ENCODE measurements around the gene RPIA. TPM values are rescaled to one million over a fixed set of nuclear protein-coding genes. Genes with fewer than 3 reads are reported as not detected.
"Not testable (repeated sequence)": the region's sequence is repeated elsewhere in the genome, so short reads cannot be mapped to it uniquely, and the experiment has no call there.

RPIA gene
- total RNA-seq, 1 donor from 2014 or later: 43.9 TPM

DNA sequence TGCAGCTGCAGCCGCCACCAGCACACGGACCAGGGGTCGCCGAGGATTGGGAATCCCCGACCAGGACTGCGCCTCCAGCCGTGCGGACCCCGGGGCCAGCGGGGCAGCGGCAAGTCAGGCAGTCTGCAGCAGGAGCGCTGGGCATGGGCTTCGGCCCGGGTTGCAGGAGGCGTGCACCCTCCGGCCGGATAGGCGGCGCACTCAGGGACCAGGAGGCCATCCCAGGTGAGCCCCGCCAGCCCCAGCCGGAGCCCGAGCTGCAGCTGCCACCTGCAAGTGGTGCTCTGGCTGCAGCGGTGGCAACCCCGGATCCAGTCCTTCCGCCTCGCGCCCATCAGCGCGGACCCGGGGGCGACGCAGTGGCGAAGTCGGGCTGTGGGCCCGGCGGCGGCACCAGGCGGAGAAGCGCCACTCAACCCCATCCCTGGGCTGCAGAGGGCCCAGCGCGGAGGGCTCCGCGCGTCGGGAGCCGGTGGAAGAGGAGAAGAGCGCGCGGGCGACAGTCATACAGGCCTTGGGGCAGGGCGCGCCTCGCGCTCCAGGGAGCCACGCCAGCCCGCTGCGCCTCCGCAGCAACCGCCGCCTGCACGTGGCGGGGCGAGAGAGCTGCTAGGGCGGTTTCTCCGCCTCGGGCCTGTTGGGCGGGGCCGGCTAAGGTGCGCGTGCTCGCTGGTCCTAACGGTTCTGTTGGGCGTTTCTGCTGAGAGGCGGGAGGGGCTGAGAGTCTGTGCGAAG, 73.8 kb downstream of the RPIA start:
- intact Hi-C loops (cut with micrococcal nuclease): no loop called here

DNA sequence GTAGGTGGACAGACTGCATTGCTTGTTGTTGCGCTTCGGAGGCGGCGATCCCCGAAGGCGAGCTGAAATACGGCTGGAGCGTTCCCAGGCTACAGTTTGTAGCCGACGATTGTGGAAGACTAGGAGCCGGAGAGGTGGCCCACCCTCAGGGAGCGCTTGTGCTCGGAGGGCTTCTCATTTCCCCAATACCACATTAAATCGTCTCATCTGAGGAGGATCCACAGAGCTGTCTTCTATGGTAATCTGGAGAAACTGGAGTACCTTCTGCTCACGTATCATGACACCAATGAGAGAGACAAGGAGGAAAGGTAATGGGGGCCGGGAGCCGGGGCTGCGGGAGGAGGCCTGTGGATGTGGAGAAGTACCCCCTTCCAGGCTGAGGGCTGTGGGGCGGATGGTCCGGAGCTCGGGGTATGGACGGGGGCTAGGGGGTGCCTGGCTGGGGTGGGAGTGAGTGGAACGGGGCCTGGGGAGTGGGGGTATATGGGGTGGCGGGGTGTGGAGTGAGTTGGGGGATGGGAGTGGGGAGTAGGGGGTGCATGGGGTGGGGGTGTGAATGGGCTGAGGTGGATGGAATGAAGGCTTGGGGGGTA, 74.5 kb downstream of the RPIA start:
- intact Hi-C loops (cut with micrococcal nuclease): not testable (repeated sequence)

DNA sequence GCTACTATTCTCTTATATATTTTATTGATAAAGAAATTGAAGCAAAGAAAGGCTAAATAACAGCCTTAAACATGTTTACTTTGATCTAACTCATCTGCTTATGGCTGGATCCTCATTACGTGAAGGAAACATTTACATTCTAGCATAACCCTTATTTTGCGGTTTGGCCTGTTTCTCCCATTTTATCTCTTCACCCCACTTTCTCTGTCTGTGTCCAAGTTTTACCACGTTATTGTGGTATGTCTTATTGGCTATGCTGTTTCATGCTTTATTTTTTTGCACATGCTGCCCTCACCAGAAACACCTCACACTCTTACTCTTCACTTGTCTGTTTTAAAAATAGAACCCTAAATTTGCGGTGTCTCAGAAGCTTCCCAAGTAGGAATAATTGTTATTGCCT, 78.5 kb downstream of the RPIA start:
- intact Hi-C loops (cut with micrococcal nuclease): no loop called here

DNA sequence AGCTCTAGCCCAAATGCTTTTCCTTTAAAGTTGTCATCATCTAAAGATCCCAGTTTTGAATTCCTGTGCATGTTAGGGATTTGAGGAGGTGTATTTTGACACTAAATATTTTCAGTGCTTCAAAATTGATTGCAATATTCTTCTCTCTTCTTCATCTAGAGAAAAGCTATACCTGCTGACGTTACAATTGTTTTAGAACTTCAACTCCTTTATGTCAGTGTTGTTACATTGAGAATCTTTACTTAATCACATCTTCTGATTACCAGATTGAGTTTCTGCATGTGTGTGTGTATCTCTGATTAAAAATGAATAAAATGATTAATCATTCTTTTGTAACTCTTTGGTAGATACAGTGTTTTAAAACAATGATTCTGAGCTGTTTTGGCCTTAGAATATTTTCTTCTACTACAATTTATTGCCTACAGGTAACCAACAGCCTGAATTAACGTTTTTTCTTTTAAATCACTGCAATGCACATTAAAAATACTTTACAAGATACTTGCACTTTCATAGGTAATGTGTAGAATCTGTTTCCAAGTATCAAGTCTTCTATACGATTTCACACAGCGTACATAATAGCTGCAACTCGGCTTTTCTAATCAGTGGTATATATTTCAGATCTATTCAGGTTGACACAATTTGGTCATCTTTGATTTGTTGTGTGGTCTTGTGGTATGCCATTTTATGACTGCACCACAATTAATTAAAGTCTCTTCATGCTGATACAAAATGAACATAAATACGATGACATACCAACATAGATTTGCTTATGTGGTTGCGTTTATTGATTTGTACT, 82.0 kb downstream of the RPIA start:
- intact Hi-C loops (cut with micrococcal nuclease): not testable (repeated sequence)

GRCh38 chr2:88789213-88789612, 97.7 kb downstream of the RPIA start:
- intact Hi-C loops (cut with micrococcal nuclease): not testable (repeated sequence)

DNA sequence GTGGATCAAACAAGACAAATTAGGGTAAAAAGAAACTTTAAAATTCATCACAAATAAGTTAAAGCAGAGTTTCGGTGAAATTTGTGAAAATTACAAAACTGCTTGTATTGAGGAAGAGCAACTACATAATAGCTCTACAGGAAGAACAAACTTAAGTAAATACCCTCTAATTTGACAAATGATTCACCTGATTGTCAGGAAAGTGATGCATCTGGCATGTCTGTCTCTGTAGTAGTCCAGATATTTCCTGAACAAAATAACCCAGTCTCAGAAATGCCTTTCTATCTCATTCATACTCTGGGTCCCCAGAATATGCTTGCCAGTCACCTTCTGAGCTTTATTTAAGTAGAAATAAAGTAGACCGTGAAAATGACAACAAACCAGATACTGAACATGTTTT, 104.5 kb downstream of the RPIA start:
- intact Hi-C loops (cut with micrococcal nuclease): not testable (repeated sequence)

- intact Hi-C loops (cut with micrococcal nuclease): not testable (repeated sequence)
Observed at GRCh38 chr2:88796523-88796922, 105.0 kb downstream of the RPIA start.

GRCh38 chr2:88797164-88797563, 105.7 kb downstream of the RPIA start:
- intact Hi-C loops (cut with micrococcal nuclease): not testable (repeated sequence)

Other genes with a start within 250 kb of the RPIA start
- gene FOXI3, start 239.0 kb upstream of the RPIA start, total RNA-seq: not detected in 2 replicates
- gene EIF2AK3, start 64.2 kb upstream of the RPIA start, total RNA-seq: 23.6 and 25.3 TPM in 2 replicates

All from T-helper 2 cell treated with Interferon-gamma antibody and Interleukin-4, amounts not matched to agents 100 ng/mL and 5 ng/mL, for 36 hours (primary cell).